C4-2B (cell line): ENCODE measurements around the gene SLC31A1.

Source experiments
- ZFX ChIP-seq: fragments of 450-650 bp; IDR thresholded peaks from 2 replicates; pipeline ENCODE4 v1.6.1; 2017
- TF ChIP-seq, protein P1 (sequence below): fragments of 450-650 bp; conservative IDR thresholded peaks from 2 replicates; pipeline ENCODE4 v1.5.1; 2017; ENCODE audit warnings: mild to moderate bottlenecking

DNA sequence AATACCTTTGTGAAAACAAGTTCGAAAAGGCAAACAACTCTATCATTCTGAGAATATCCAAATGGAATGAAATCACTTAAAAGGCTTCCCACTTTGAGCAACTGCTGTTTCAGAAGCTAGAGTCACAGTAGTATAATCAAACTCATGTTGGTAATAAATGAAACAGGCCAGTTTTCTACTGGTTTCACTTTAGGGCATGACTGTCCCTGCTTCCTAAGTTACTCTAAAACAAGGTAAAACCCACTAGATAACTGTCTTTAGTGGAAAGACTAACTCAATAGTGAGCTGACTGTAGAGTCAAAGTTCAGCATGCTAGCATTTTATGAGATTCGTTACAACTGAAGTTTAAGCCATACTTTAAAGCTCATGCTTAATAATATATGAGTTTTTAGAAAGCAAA, 48.0 kb downstream of the SLC31A1 start:
- TF ChIP-seq, protein P1, sequence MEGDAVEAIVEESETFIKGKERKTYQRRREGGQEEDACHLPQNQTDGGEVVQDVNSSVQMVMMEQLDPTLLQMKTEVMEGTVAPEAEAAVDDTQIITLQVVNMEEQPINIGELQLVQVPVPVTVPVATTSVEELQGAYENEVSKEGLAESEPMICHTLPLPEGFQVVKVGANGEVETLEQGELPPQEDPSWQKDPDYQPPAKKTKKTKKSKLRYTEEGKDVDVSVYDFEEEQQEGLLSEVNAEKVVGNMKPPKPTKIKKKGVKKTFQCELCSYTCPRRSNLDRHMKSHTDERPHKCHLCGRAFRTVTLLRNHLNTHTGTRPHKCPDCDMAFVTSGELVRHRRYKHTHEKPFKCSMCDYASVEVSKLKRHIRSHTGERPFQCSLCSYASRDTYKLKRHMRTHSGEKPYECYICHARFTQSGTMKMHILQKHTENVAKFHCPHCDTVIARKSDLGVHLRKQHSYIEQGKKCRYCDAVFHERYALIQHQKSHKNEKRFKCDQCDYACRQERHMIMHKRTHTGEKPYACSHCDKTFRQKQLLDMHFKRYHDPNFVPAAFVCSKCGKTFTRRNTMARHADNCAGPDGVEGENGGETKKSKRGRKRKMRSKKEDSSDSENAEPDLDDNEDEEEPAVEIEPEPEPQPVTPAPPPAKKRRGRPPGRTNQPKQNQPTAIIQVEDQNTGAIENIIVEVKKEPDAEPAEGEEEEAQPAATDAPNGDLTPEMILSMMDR: no peak
- no peak for TF ChIP-seq ZFX
